Hair follicular keratinocyte (primary cell): ENCODE results near the gene MOSPD2. TPM values are rescaled to one million over a fixed set of nuclear protein-coding genes. Genes with fewer than 3 reads are reported as not detected.

Experiments used
- total RNA-seq: library from RNA; depleted of rRNA; stranded (reverse); fragments of >200 nt; gene quantifications from 2 replicates; pipeline ENCODE4 v1.2.3, GENCODE V29; 2015

Gene MOSPD2
- total RNA-seq = 10.7 and 15.7 TPM in 2 replicates

GRCh38 chrX:14872851-14873675, at the start of gene MOSPD2, which contains the start of gene FANCB:
TSS of gene MOSPD2 (plus strand) at chrX:14873421. CDS start at chrX:14873529, 108 bp downstream.
TSS of gene FANCB (minus strand) at chrX:14873069. CDS start at chrX:14865510, 7,559 bp downstream.

Other genes with a start within 250 kb of the MOSPD2 start
- gene FANCB, start 352 bp upstream of the MOSPD2 start, total RNA-seq = 2.3 and 4.4 TPM in 2 replicates